Activated CD8-positive, alpha-beta T cell treated with anti-CD3 and anti-CD28 coated beads, Interleukin-2, amount 10 ng/mL, durations not matched to agents 7 days and 5 days (primary cell): ENCODE measurements around the gene RAB9B. TPM values are rescaled to one million over a fixed set of nuclear protein-coding genes. Genes with fewer than 3 reads are reported as not detected.
"Not testable (repeated sequence)": the region's sequence is repeated elsewhere in the genome, so short reads cannot be mapped to it uniquely, and the experiment has no call there.

Experiments
- ATAC-seq: fragments of 150-1000 bp; cut with Tn5 transposase; one replicate; pipeline ENCODE4 v1.10.0; 2021; ENCODE audit warnings: moderate library complexity
- CTCF ChIA-PET: fragments of 350-600 bp; sonication (Branson Sonifier 250); formaldehyde crosslinking; loops from one replicate; lab custom pipeline; 2021; ENCODE audit warnings: antibody characterized with exemption; lab: Charles Lee
- POLR2A ChIA-PET: fragments of 350-600 bp; sonication (Branson Sonifier 250); formaldehyde crosslinking; loops from one replicate; lab custom pipeline; 2021; ENCODE audit warnings: antibody characterized with exemption; lab: Charles Lee
- DNase-seq: peaks from one replicate; pipeline ENCODE4 v3.0.0-alpha.2; 2020
- H3K27ac Mint-ChIP-seq: one replicate; pipeline ENCODE4 v1.8.0; 2021; ENCODE audit warnings: mild to moderate bottlenecking, mixed read lengths
- H3K27me3 Mint-ChIP-seq: one replicate; pipeline ENCODE4 v1.8.0; 2021; ENCODE audit warnings: low read depth, mixed read lengths
- H3K36me3 Mint-ChIP-seq: one replicate; pipeline ENCODE4 v1.8.0; 2021; ENCODE audit warnings: low read depth, mixed read lengths
- H3K4me1 Mint-ChIP-seq: one replicate; pipeline ENCODE4 v1.8.0; 2021; ENCODE audit warnings: low read depth, mixed read lengths
- H3K4me3 Mint-ChIP-seq: one replicate; pipeline ENCODE4 v1.8.0; 2021; ENCODE audit warnings: mild to moderate bottlenecking, mixed read lengths
- H3K9me3 Mint-ChIP-seq: one replicate; pipeline ENCODE4 v1.8.0; 2022; ENCODE audit warnings: mixed read lengths; ENCODE audit not compliant: insufficient read depth
- total RNA-seq, 2 experiments: library from RNA; stranded (reverse); gene quantifications; one replicate each; pipeline ENCODE4 v1.2.3, GENCODE V29; 2021

RAB9B gene
- total RNA-seq, 2 experiments from 2014 or later, result 0.29 to 0.31 TPM

DNA sequence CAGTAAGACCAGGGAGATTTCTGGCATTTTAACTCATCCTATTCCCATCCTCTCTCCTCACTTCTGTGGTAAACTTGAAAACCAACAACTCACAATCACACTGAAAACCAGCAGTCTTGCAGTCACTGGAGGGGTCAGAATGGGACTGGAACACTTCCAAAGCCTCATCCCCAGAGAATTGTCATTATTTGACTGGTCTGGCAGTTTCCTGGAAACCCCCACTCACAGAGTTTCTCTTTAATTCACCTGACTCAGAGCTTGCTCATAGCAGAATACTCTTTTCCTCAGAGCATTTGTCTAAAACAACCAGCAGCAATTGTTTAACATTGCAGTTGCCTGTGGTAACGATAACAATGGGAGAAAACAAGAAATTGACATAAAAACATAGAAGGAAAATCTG lies 7.3 kb upstream of the RAB9B start:
- no peak overlapping the region for H3K4me3 Mint-ChIP-seq
- DNase-seq (no peak), ATAC-seq (no peak)
- H3K9me3 Mint-ChIP-seq, result no peaks in the 10 kb centered on the region
- H3K27ac Mint-ChIP-seq, result no peak overlapping the region
- no peaks in the 10 kb centered on the region for H3K36me3 Mint-ChIP-seq
- CTCF ChIA-PET, result no interaction called here
- POLR2A ChIA-PET, result no interaction called here
- no peaks in the 10 kb centered on the region for H3K4me1 Mint-ChIP-seq
- H3K27me3 Mint-ChIP-seq, result peaks cover 2% of the 10 kb centered on the region

GRCh38 chrX:103831342-103831802 lies 685 bp downstream of the RAB9B start:
- H3K27ac Mint-ChIP-seq, result no peak overlapping the region
- ChIA-PET POLR2A (no interaction called here), CTCF (interaction anchor here (0.6 to 2.0 kb wide), 3 partner anchors 14 to 143 kb away, joined by 3 to 12 read pairs (median 3); no protein-coding TSS in a partner anchor)
- H3K27me3 Mint-ChIP-seq, result peaks cover 8% of the 10 kb centered on the region
- no peaks in the 10 kb centered on the region for H3K9me3 Mint-ChIP-seq
- ATAC-seq, result no peak
- H3K36me3 Mint-ChIP-seq, result no peaks in the 10 kb centered on the region
- peak overlapping the region; percentile 71 for H3K4me3 Mint-ChIP-seq
- DNase-seq, result peak; percentile 65
- H3K4me1 Mint-ChIP-seq, result peaks cover 3% of the 10 kb centered on the region

- Mint-ChIP-seq H3K27me3 (peaks cover 6% of the 10 kb centered on the region), H3K27ac (no peak overlapping the region), H3K36me3 (no peaks in the 10 kb centered on the region), H3K9me3 (no peaks in the 10 kb centered on the region), H3K4me3 (no peak overlapping the region), H3K4me1 (peaks cover 6% of the 10 kb centered on the region)
- DNase-seq (no peak), ATAC-seq (no peak)
- ChIA-PET POLR2A (no interaction called here), CTCF (interaction anchor here (0.6 to 1.4 kb wide), 2 partner anchors 88 to 142 kb away, joined by 3 read pairs; no protein-coding TSS in a partner anchor)
Observed at GRCh38 chrX:103830848-103831247, 1.2 kb downstream of the RAB9B start.

- CTCF ChIA-PET, result no interaction called here
Observed at GRCh38 chrX:103828529-103828928, 3.5 kb downstream of the RAB9B start.

GRCh38 chrX:103825881-103826280 lies 6.2 kb downstream of the RAB9B start:
- H3K9me3 Mint-ChIP-seq, result no peaks in the 10 kb centered on the region
- CTCF ChIA-PET, result interaction anchor here (1.8 kb wide), 1 partner anchor 19 kb away, joined by 4 read pairs; no protein-coding TSS in a partner anchor
- peaks cover 3% of the 10 kb centered on the region for H3K4me1 Mint-ChIP-seq
- ATAC-seq (no peak), DNase-seq (no peak)
- no peak overlapping the region for H3K27ac Mint-ChIP-seq
- no peaks in the 10 kb centered on the region for H3K27me3 Mint-ChIP-seq
- H3K4me3 Mint-ChIP-seq, result no peak overlapping the region
- POLR2A ChIA-PET, result no interaction called here
- no peaks in the 10 kb centered on the region for H3K36me3 Mint-ChIP-seq

More at GRCh38 chrX:103828529-103828928, 3.5 kb downstream of the RAB9B start:
- no peak overlapping the region for H3K27ac Mint-ChIP-seq
- no peak overlapping the region for H3K4me3 Mint-ChIP-seq
- no peaks in the 10 kb centered on the region for H3K36me3 Mint-ChIP-seq
- POLR2A ChIA-PET, result interaction anchor here (0.6 kb wide), 1 partner anchor 268 kb away, joined by 3 read pairs; no protein-coding TSS in a partner anchor
- H3K4me1 Mint-ChIP-seq, result peaks cover 6% of the 10 kb centered on the region
- ATAC-seq, result no peak
- H3K9me3 Mint-ChIP-seq, result no peaks in the 10 kb centered on the region
- DNase-seq, result no peak
- peaks cover 6% of the 10 kb centered on the region for H3K27me3 Mint-ChIP-seq

DNA sequence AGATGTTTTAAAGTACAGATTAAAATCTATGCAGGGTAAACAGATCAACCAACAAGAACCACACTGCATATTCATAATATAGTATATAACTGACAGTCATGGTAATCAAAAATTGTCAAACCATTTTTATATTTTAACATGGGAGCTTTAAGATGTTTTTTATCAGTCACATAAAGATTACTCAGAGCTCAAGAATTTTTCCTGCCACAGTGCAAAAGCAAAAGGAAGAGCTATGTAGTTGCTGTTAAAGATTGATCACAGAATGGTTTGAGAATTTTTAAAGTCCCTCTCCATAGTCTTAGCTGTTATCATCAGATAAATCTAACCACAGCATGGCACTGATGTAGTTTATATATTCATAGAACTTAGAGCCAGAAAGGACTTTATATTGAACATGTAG lies 8.5 kb downstream of the RAB9B start:
- H3K9me3 Mint-ChIP-seq, result no peaks in the 10 kb centered on the region
- H3K36me3 Mint-ChIP-seq, result no peaks in the 10 kb centered on the region
- no peaks in the 10 kb centered on the region for H3K27me3 Mint-ChIP-seq
- H3K27ac Mint-ChIP-seq, result no peak overlapping the region
- ChIA-PET CTCF (interaction anchor here (1.3 kb wide), 1 partner anchor 9 kb away, joined by 3 read pairs; the partner anchor contains the start of gene RAB9B), POLR2A (no interaction called here)
- ATAC-seq (no peak), DNase-seq (no peak)
- H3K4me1 Mint-ChIP-seq, result peaks cover 3% of the 10 kb centered on the region
- H3K4me3 Mint-ChIP-seq, result no peak overlapping the region

- CTCF ChIA-PET, result not testable (repeated sequence)
Observed at GRCh38 chrX:103820802-103821201, 11.3 kb downstream of the RAB9B start.

GRCh38 chrX:103818842-103819619 lies 13.0 kb downstream of the RAB9B start:
- Mint-ChIP-seq H3K36me3 (no peaks in the 10 kb centered on the region), H3K27ac (no peak overlapping the region), H3K4me1 (no peaks in the 10 kb centered on the region), H3K4me3 (no peak overlapping the region), H3K27me3 (peaks cover 12% of the 10 kb centered on the region), H3K9me3 (no peaks in the 10 kb centered on the region)
- ATAC-seq (no peak), DNase-seq (no peak)
- POLR2A ChIA-PET, result no interaction called here
- CTCF ChIA-PET, result interaction anchor here (0.8 to 1.4 kb wide), 4 partner anchors 13 to 309 kb away, joined by 3 to 4 read pairs (median 3); partner anchors contain the start of gene RAB9B

More at GRCh38 chrX:103820802-103821201, 11.3 kb downstream of the RAB9B start:
- H3K27ac Mint-ChIP-seq, H3K4me1 Mint-ChIP-seq, ATAC-seq, H3K27me3 Mint-ChIP-seq, H3K36me3 Mint-ChIP-seq, DNase-seq, H3K4me3 Mint-ChIP-seq, H3K9me3 Mint-ChIP-seq, POLR2A ChIA-PET: not testable (repeated sequence)

DNA sequence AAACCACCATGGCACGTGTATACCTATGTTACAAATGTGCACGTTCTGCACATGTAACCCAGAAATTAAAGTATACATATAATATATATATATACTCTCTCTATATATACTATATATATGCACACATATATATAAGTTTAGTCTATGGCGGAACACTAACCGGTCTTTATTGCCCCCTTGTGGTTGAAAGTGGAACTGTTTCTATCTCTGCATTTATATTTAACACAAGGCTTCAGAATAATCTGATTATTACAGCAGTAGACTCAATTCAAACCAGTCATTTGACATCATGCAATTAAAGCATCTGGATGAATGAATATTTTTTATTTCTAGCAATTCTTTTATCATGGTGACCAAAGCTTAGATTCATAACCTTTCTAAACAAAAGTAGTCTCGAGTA lies 14.6 kb downstream of the RAB9B start:
- no peak for ATAC-seq
- peaks cover 13% of the 10 kb centered on the region for H3K27me3 Mint-ChIP-seq
- POLR2A ChIA-PET, result no interaction called here
- CTCF ChIA-PET, result interaction anchor here (1.4 kb wide), 1 partner anchor 106 kb away, joined by 4 read pairs; no protein-coding TSS in a partner anchor
- H3K36me3 Mint-ChIP-seq, result no peaks in the 10 kb centered on the region
- H3K27ac Mint-ChIP-seq, result no peak overlapping the region
- peak; percentile 52 for DNase-seq
- no peaks in the 10 kb centered on the region for H3K9me3 Mint-ChIP-seq
- H3K4me1 Mint-ChIP-seq, result no peaks in the 10 kb centered on the region
- no peak overlapping the region for H3K4me3 Mint-ChIP-seq

DNA sequence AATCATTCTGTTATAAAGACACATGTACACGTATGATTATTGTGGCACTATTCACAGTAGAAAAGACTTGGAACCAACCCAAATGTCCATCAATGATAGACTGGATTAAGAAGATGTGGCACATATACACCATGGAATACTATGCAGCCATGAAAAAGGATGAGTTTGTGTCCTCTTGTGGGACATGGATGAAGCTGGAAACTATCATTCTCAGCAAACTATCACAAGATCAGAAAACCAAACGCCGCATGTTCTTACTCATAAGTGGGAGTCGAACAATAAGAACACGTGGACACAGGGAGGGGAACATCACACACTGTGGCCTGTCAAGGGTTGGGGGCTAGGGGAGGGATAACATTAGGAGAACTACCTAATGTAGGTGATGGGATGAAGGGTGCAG lies 15.0 kb downstream of the RAB9B start:
- H3K36me3 Mint-ChIP-seq, result not testable (repeated sequence)

DNA sequence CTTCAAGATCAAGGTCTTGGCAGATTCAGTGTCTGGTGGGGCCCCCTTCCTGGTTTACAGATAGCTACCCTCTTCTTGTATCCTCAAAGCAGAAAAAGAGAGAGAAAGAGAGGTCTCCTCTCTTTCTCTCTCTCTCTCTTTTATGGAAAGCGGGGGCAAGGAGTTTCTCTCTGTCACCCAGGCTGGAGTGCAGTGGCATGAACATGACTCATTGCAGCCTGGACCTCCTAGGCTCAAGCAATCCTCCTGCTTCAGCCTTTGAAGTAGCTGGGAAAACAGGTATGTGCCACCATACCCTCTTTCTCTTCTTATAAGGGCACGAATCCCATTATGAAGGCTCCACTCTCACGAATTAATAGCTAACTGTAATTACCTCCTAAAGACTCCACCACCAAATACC lies 20.2 kb downstream of the RAB9B start:
- ChIA-PET POLR2A (no interaction called here), CTCF (no interaction called here)
- ATAC-seq, result no peak
- Mint-ChIP-seq H3K27me3 (peaks cover 16% of the 10 kb centered on the region), H3K9me3 (no peaks in the 10 kb centered on the region), H3K4me1 (no peaks in the 10 kb centered on the region), H3K4me3 (no peak overlapping the region), H3K27ac (no peak overlapping the region), H3K36me3 (no peaks in the 10 kb centered on the region)
- DNase-seq, result no peak

More for the DNA sequence above, 15.0 kb downstream of the RAB9B start:
- H3K27me3 Mint-ChIP-seq, result peaks cover 13% of the 10 kb centered on the region
- CTCF ChIA-PET, result interaction anchor here (0.7 kb wide), 1 partner anchor 48 kb away, joined by 3 read pairs; no protein-coding TSS in a partner anchor
- POLR2A ChIA-PET, H3K9me3 Mint-ChIP-seq, H3K4me3 Mint-ChIP-seq, H3K4me1 Mint-ChIP-seq, ATAC-seq, H3K27ac Mint-ChIP-seq, DNase-seq: not testable (repeated sequence)

DNA sequence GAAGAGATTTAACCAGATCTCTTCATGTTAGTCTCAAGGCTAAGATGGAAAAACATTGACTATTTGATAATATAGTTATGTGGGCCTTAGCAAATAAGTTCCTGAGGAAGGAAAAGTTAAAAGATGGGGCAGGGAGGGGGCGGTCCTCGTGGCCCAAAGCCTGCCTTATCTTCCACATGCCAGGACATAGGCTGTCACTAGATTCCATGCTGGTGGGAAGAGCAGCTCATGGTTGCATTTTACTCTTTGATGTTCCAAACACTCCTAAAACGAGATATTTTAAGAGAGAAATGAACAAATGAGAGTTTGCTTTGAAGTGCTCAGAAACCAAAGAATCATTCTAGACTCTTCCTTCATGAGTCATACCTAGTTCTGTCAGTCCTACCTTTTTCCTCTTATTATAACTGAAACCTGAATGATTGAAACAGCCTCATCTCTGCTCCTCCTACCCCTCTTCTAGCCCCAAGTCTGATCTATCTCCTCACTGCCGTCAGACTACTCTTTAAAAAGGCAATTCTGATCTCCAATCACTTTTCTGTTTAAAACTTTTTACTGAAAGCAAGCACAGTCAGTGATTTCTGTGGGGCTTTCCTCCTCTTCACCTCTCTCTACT lies 25.1 kb downstream of the RAB9B start:
- Mint-ChIP-seq H3K27ac (no peak overlapping the region), H3K36me3 (no peaks in the 10 kb centered on the region), H3K4me3 (no peak overlapping the region), H3K9me3 (no peaks in the 10 kb centered on the region), H3K27me3 (peaks cover 2% of the 10 kb centered on the region), H3K4me1 (no peaks in the 10 kb centered on the region)
- CTCF ChIA-PET, result no interaction called here
- ATAC-seq (no peak), DNase-seq (no peak)
- POLR2A ChIA-PET, result no interaction called here
